Neural cell (in vitro differentiated cells): Measurements from ENCODE around the gene CCNY.

Source experiments
- CTCF ChIP-seq: fragments of 450-650 bp; IDR thresholded peaks from 2 replicates; pipeline ENCODE4 v1.5.1; 2014; ENCODE audit warnings: antibody characterized with exemption, mild to moderate bottlenecking, moderate library complexity; ENCODE audit not compliant: poor library complexity, severe bottlenecking
- EP300 ChIP-seq: fragments of 450-650 bp; conservative IDR thresholded peaks from 2 replicates; pipeline ENCODE4 v1.6.1; 2014; ENCODE audit warnings: antibody characterized with exemption, mild to moderate bottlenecking, moderate library complexity; ENCODE audit not compliant: poor library complexity, severe bottlenecking
- EZH2 ChIP-seq: fragments of 200-600, 300-800 bp; shearing (Covaris generic), sonication (generic); IDR thresholded peaks from 2 replicates; pipeline ENCODE4 v1.6.1; 2014; ENCODE audit warnings: antibody characterized with exemption, low read length, borderline replicate concordance, mild to moderate bottlenecking; ENCODE audit not compliant: insufficient read depth, poor library complexity, severe bottlenecking
- MXI1 ChIP-seq: fragments of 450-650 bp; conservative IDR thresholded peaks from 2 replicates; pipeline ENCODE4 v1.6.1; 2014; ENCODE audit warnings: antibody characterized with exemption, mild to moderate bottlenecking; ENCODE audit not compliant: poor library complexity, severe bottlenecking
- POLR2AphosphoS5 ChIP-seq: IDR thresholded peaks from 2 replicates; pipeline ENCODE4 v1.6.1; 2012
- SMC3 ChIP-seq: fragments of 450-650 bp; conservative IDR thresholded peaks from 2 replicates; pipeline ENCODE4 v1.6.1; 2014; ENCODE audit warnings: antibody characterized with exemption, mild to moderate bottlenecking, moderate library complexity; ENCODE audit not compliant: poor library complexity
- TAF1 ChIP-seq: IDR thresholded peaks from 2 replicates; pipeline ENCODE4 v1.6.1; 2012; ENCODE audit warnings: low read depth
- TF ChIP-seq, protein P1 (sequence below): IDR thresholded peaks from 2 replicates; pipeline ENCODE4 v1.6.1; 2012; ENCODE audit warnings: borderline replicate concordance

DNA sequence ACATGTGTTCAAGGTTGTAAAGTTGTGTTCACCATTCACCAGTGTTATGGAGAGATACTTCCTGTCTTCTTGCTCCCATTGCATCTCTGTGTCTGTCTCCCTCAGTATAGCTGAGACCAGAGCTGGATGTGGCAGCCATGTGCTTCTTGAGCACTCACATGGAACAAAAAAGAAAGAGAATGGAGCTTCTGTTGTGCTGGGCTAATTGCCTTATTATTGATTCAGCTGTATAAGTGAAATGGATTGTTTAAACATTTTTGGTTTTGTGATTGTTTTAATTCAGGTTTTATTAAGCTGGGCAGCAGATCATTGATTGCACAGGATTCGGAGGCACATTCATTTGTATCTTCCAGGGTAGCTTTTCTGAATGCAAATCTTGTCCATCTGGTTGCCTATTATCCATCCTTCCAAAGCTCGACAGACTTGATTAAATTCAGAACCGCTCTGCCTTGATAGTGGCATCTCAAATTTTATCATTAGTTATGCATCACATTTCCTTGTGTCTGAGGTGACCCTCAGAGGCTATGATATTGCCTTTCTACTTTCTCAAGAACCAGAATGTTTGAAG is 119.9 kb downstream of the CCNY start:
- TF ChIP-seq CTCF (no peak), EP300 (no peak), EZH2 (no peak), POLR2AphosphoS5 (no peak), TAF1 (no peak), SMC3 (no peak), MXI1 (no peak)
- TF ChIP-seq, protein P1, sequence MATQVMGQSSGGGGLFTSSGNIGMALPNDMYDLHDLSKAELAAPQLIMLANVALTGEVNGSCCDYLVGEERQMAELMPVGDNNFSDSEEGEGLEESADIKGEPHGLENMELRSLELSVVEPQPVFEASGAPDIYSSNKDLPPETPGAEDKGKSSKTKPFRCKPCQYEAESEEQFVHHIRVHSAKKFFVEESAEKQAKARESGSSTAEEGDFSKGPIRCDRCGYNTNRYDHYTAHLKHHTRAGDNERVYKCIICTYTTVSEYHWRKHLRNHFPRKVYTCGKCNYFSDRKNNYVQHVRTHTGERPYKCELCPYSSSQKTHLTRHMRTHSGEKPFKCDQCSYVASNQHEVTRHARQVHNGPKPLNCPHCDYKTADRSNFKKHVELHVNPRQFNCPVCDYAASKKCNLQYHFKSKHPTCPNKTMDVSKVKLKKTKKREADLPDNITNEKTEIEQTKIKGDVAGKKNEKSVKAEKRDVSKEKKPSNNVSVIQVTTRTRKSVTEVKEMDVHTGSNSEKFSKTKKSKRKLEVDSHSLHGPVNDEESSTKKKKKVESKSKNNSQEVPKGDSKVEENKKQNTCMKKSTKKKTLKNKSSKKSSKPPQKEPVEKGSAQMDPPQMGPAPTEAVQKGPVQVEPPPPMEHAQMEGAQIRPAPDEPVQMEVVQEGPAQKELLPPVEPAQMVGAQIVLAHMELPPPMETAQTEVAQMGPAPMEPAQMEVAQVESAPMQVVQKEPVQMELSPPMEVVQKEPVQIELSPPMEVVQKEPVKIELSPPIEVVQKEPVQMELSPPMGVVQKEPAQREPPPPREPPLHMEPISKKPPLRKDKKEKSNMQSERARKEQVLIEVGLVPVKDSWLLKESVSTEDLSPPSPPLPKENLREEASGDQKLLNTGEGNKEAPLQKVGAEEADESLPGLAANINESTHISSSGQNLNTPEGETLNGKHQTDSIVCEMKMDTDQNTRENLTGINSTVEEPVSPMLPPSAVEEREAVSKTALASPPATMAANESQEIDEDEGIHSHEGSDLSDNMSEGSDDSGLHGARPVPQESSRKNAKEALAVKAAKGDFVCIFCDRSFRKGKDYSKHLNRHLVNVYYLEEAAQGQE, result no peak
